Measurements from ENCODE around the gene TMEM117. TPM values are rescaled to one million over a fixed set of nuclear protein-coding genes. Genes with fewer than 3 reads are reported as not detected.

The TMEM117 gene
- total RNA-seq, result 1 to 10 TPM; 1.5 to 2.8 TPM

GRCh38 chr12:43835656-43836474 lies at the start of gene TMEM117:
Gene TMEM117, plus strand, starts transcription at chr12:43836081.
- DNase-seq (ENCODE audit: low spot score in 2 of 2), result peak; percentile 68 to 72
- peak within 1 kb of the TSS in 1 of 2 donors; percentile 80 for H3K27ac Mint-ChIP-seq
- no peaks in the 10 kb centered on the region for H3K9me3 Mint-ChIP-seq
- peak; percentile 77 for ATAC-seq
- no peaks in the 10 kb centered on the region for H3K36me3 Mint-ChIP-seq

- ATAC-seq, result no peak
- peaks cover 0 to 2% of the 10 kb centered on the region in 2 donors for H3K9me3 Mint-ChIP-seq
- no peak overlapping the region for H3K27ac Mint-ChIP-seq
- DNase-seq (ENCODE audit: low spot score in 2 of 2), result no peak
- H3K36me3 Mint-ChIP-seq, result peaks cover 6 to 10% of the 10 kb centered on the region in 2 donors
Observed at GRCh38 chr12:43786899-43787693, 48.8 kb upstream of the TMEM117 start.

GRCh38 chr12:43789941-43790340 lies 45.9 kb upstream of the TMEM117 start:
- peaks cover 0 to 4% of the 10 kb centered on the region in 2 donors for H3K9me3 Mint-ChIP-seq
- peaks cover 7 to 17% of the 10 kb centered on the region in 2 donors for H3K36me3 Mint-ChIP-seq
- peak overlapping the region in 1 of 2 donors; percentile 68 for H3K27ac Mint-ChIP-seq
- ATAC-seq, result no peak
- DNase-seq (ENCODE audit: low spot score in 2 of 2), result no peak

GRCh38 chr12:43795716-43796280 lies 40.1 kb upstream of the TMEM117 start:
- H3K36me3 Mint-ChIP-seq, result peaks cover 6 to 7% of the 10 kb centered on the region in 2 donors
- H3K9me3 Mint-ChIP-seq, result peaks cover 0 to 4% of the 10 kb centered on the region in 2 donors
- no peak for ATAC-seq
- H3K27ac Mint-ChIP-seq, result no peak overlapping the region
- no peak for DNase-seq (ENCODE audit: low spot score in 2 of 2)

GRCh38 chr12:43797561-43798217 lies 38.2 kb upstream of the TMEM117 start:
- Mint-ChIP-seq H3K9me3 (no peaks in the 10 kb centered on the region), H3K27ac (no peak overlapping the region), H3K36me3 (peaks cover 0 to 6% of the 10 kb centered on the region in 2 donors)
- DNase-seq (ENCODE audit: low spot score in 2 of 2) (no peak), ATAC-seq (no peak)

- H3K36me3 Mint-ChIP-seq, result peaks cover 17 to 22% of the 10 kb centered on the region in 2 donors
- H3K27ac Mint-ChIP-seq, result peak overlapping the region; percentile 94
- H3K9me3 Mint-ChIP-seq, result no peaks in the 10 kb centered on the region
- ATAC-seq (no peak), DNase-seq (ENCODE audit: low spot score in 2 of 2) (peak in 1 of 2 donors; percentile 5)
Observed at GRCh38 chr12:43805149-43805859, 30.6 kb upstream of the TMEM117 start.

- DNase-seq (ENCODE audit: low spot score in 2 of 2), result peak; percentile 88 to 89
- Mint-ChIP-seq H3K36me3 (peaks cover 17 to 22% of the 10 kb centered on the region in 2 donors), H3K27ac (peak within 1 kb of the TSS; percentile 94 to 100), H3K9me3 (no peaks in the 10 kb centered on the region)
- ATAC-seq, result peak; percentile 97 to 98
Observed at GRCh38 chr12:43805860-43806736, 29.8 kb upstream of the TMEM117 start, which contains the start of gene TWF1. Gene TWF1, minus strand, starts transcription at chr12:43806317. Its CDS starts 72 bp downstream, at chr12:43806245.

- H3K36me3 Mint-ChIP-seq, result peaks cover 17 to 22% of the 10 kb centered on the region in 2 donors
- no peak for DNase-seq (ENCODE audit: low spot score in 2 of 2)
- H3K27ac Mint-ChIP-seq, result peak overlapping the region; percentile 94 to 100
- no peaks in the 10 kb centered on the region for H3K9me3 Mint-ChIP-seq
- ATAC-seq, result no peak
Observed at GRCh38 chr12:43806737-43807072, 29.2 kb upstream of the TMEM117 start.

- Mint-ChIP-seq H3K36me3 (peaks cover 17 to 22% of the 10 kb centered on the region in 2 donors), H3K27ac (peak overlapping the region in 1 of 2 donors; percentile 94), H3K9me3 (no peaks in the 10 kb centered on the region)
- DNase-seq (ENCODE audit: low spot score in 2 of 2) (no peak), ATAC-seq (no peak)
Observed at GRCh38 chr12:43807386-43807785, 28.5 kb upstream of the TMEM117 start.

GRCh38 chr12:43812057-43812456 lies 23.8 kb upstream of the TMEM117 start:
- no peaks in the 10 kb centered on the region for H3K36me3 Mint-ChIP-seq
- no peaks in the 10 kb centered on the region for H3K9me3 Mint-ChIP-seq
- no peak overlapping the region for H3K27ac Mint-ChIP-seq
- ATAC-seq (no peak), DNase-seq (ENCODE audit: low spot score in 2 of 2) (no peak)

GRCh38 chr12:43812926-43813325 lies 23.0 kb upstream of the TMEM117 start:
- no peak overlapping the region for H3K27ac Mint-ChIP-seq

GRCh38 chr12:43815416-43815815 lies 20.5 kb upstream of the TMEM117 start:
- H3K36me3 Mint-ChIP-seq, result no peaks in the 10 kb centered on the region
- H3K27ac Mint-ChIP-seq, result no peak overlapping the region
- DNase-seq (ENCODE audit: low spot score in 2 of 2), result no peak
- no peak for ATAC-seq
- H3K9me3 Mint-ChIP-seq, result no peaks in the 10 kb centered on the region

More at GRCh38 chr12:43812926-43813325, 23.0 kb upstream of the TMEM117 start:
- Mint-ChIP-seq H3K9me3 (no peaks in the 10 kb centered on the region), H3K36me3 (no peaks in the 10 kb centered on the region)
- DNase-seq (ENCODE audit: low spot score in 2 of 2) (no peak), ATAC-seq (peak; percentile 23 to 60)

GRCh38 chr12:43816168-43816567 lies 19.7 kb upstream of the TMEM117 start:
- no peaks in the 10 kb centered on the region for H3K9me3 Mint-ChIP-seq
- peak overlapping the region; percentile 20 to 59 for H3K27ac Mint-ChIP-seq
- peak; percentile 73 to 95 for ATAC-seq
- no peaks in the 10 kb centered on the region for H3K36me3 Mint-ChIP-seq
- DNase-seq (ENCODE audit: low spot score in 2 of 2), result no peak

GRCh38 chr12:43824207-43824775 lies 11.6 kb upstream of the TMEM117 start:
- Mint-ChIP-seq H3K27ac (no peak overlapping the region), H3K36me3 (no peaks in the 10 kb centered on the region), H3K9me3 (no peaks in the 10 kb centered on the region)
- no peak for ATAC-seq
- no peak for DNase-seq (ENCODE audit: low spot score in 2 of 2)

- no peak for DNase-seq (ENCODE audit: low spot score in 2 of 2)
- H3K36me3 Mint-ChIP-seq, result no peaks in the 10 kb centered on the region
- no peaks in the 10 kb centered on the region for H3K9me3 Mint-ChIP-seq
- no peak for ATAC-seq
- H3K27ac Mint-ChIP-seq, result no peak overlapping the region
Observed at GRCh38 chr12:43826681-43827080, 9.2 kb upstream of the TMEM117 start.

Data from activated naive CD4-positive, alpha-beta T cell treated with anti-CD3 and anti-CD28 coated beads, Interleukin-2, amount 50 U/mL, for 72 hours (primary cell).